ENCODE data around the gene EEFSEC. TPM values are rescaled to one million over a fixed set of nuclear protein-coding genes. Genes with fewer than 3 reads are reported as not detected.

Gene EEFSEC
- total RNA-seq, 2 experiments from 2014 or later = 17.7 to 25.3 TPM

DNA sequence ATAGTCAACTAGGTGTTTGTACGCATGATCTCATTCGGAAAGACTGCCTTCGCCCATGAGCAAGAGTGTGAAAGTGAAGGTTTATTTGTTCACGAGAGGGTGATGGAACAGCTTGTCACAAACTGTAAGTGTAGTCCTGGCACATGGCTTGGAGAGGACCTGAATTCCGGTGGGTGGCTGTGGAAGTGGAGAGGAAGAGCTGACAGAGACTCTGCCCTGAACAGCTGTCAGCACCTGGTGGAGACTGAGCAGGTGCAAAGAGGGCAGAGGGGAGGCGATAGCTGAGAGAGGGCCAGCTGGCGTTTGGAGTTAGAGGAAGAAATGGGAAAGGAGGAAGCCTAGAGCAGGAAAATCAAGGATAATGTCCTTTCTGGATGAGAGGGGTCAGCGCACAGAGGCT, 155.7 kb downstream of the EEFSEC start:
- ChIA-PET CTCF (ENCODE audit: unreplicated experiment) (interaction anchor here (0.5 kb wide), 1 partner anchor 12 kb away, joined by 3 read pairs; no protein-coding TSS in a partner anchor), POLR2A (interaction anchor here (0.6 kb wide), 1 partner anchor 311 kb away, joined by 3 read pairs; no protein-coding TSS in a partner anchor)
- Histone ChIP-seq H3K4me2 (ENCODE audit: low read length) (no peak overlapping the region), H3K9me2 (ENCODE audit: insufficient read depth, low read length) (no peaks in the 10 kb centered on the region), H4K20me1 (ENCODE audit: insufficient read depth, low read length) (no peaks in the 10 kb centered on the region), H2AFZ (ENCODE audit: low read length) (no peak overlapping the region), H3K4me1 (ENCODE audit: insufficient read depth, low read length, poor library complexity, severe bottlenecking) (no peaks in the 10 kb centered on the region), H3K27ac (ENCODE audit: low read depth, low read length, poor library complexity, severe bottlenecking) (no peak overlapping the region), H3K79me2 (ENCODE audit: insufficient read depth, low read depth, low read length) (no peaks in the 10 kb centered on the region), H3K4me3 (ENCODE audit: low read depth, low read length, poor library complexity, severe bottlenecking) (no peak overlapping the region), H3K36me3 (ENCODE audit: insufficient read depth, low read length) (no peaks in the 10 kb centered on the region), H3K9me3 (ENCODE audit: low read length) (no peaks in the 10 kb centered on the region)
- no TSS peak for BruUV-seq (replicated peaks)
- intact Hi-C loops (cut with micrococcal nuclease; ENCODE audit: unreplicated experiment) = no loop called here
- DNase-seq (ENCODE audit: low spot score) = no peak
- no peak for TF ChIP-seq EZH2phosphoT487 (IDR thresholded peaks at IDR 0.05; ENCODE audit: borderline replicate concordance, low read depth, low read length)
- TF ChIP-seq, protein P1, sequence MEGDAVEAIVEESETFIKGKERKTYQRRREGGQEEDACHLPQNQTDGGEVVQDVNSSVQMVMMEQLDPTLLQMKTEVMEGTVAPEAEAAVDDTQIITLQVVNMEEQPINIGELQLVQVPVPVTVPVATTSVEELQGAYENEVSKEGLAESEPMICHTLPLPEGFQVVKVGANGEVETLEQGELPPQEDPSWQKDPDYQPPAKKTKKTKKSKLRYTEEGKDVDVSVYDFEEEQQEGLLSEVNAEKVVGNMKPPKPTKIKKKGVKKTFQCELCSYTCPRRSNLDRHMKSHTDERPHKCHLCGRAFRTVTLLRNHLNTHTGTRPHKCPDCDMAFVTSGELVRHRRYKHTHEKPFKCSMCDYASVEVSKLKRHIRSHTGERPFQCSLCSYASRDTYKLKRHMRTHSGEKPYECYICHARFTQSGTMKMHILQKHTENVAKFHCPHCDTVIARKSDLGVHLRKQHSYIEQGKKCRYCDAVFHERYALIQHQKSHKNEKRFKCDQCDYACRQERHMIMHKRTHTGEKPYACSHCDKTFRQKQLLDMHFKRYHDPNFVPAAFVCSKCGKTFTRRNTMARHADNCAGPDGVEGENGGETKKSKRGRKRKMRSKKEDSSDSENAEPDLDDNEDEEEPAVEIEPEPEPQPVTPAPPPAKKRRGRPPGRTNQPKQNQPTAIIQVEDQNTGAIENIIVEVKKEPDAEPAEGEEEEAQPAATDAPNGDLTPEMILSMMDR (conservative IDR thresholded peaks at IDR 0.05; ENCODE audit: low read length) = no peak

DNA sequence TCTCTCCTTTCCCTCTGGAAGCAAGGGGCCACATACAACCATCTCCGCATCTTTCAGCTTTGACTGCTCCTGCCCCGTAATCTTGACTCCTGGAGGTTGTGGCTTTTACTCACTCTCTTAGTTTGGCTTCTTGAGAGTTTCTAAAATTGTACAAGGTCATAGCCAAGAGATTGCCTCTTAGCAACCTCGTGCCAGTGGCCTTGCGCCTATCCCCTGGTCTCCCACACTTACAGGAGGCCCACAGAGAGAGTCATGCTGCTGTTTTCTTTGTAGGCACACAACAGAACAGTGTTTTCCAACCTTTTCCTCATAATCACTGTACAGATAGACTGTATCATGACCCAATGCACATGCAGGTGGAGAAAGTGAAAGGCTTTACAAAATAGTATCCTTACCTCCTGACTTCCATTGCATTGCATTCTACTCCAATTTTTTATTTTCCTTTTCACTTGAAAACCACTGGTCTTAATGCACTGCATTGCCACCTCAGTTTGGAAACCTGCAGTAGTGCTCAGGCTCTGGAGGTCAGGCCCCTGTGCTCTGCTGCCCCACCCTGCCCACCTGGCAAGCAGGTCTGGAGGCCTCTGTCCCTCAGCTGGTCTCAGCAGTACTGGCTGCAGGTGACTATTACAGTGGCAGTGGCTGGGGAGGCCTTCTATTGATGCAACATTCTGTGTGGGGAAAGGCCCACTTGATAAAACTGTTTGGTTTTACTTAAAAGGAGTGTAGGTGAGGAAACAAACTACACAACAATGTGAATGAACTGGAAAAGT, 157.2 kb downstream of the EEFSEC start:
- TF ChIP-seq, protein P1 (conservative IDR thresholded peaks at IDR 0.05; ENCODE audit: low read length) = no peak
- TF ChIP-seq EZH2phosphoT487 (IDR thresholded peaks at IDR 0.05; ENCODE audit: borderline replicate concordance, low read depth, low read length) = no peak
- H3K27ac ChIP-seq (ENCODE audit: low read depth, low read length, poor library complexity, severe bottlenecking) = no peak overlapping the region
- H3K79me2 ChIP-seq (ENCODE audit: insufficient read depth, low read depth, low read length) = no peaks in the 10 kb centered on the region
- CTCF ChIA-PET (ENCODE audit: unreplicated experiment) = no interaction called here
- no peaks in the 10 kb centered on the region for H3K4me1 ChIP-seq (ENCODE audit: insufficient read depth, low read length, poor library complexity, severe bottlenecking)
- H4K20me1 ChIP-seq (ENCODE audit: insufficient read depth, low read length) = no peaks in the 10 kb centered on the region
- no peak overlapping the region for H2AFZ ChIP-seq (ENCODE audit: low read length)
- intact Hi-C loops (cut with micrococcal nuclease; ENCODE audit: unreplicated experiment) = no loop called here
- no TSS peak for BruUV-seq (replicated peaks)
- DNase-seq (ENCODE audit: low spot score) = no peak
- H3K4me3 ChIP-seq (ENCODE audit: low read depth, low read length, poor library complexity, severe bottlenecking) = no peak overlapping the region
- no peaks in the 10 kb centered on the region for H3K9me3 ChIP-seq (ENCODE audit: low read length)
- POLR2A ChIA-PET = no interaction called here
- H3K36me3 ChIP-seq (ENCODE audit: insufficient read depth, low read length) = no peaks in the 10 kb centered on the region
- no peak overlapping the region for H3K4me2 ChIP-seq (ENCODE audit: low read length)
- H3K9me2 ChIP-seq (ENCODE audit: insufficient read depth, low read length) = no peaks in the 10 kb centered on the region

DNA sequence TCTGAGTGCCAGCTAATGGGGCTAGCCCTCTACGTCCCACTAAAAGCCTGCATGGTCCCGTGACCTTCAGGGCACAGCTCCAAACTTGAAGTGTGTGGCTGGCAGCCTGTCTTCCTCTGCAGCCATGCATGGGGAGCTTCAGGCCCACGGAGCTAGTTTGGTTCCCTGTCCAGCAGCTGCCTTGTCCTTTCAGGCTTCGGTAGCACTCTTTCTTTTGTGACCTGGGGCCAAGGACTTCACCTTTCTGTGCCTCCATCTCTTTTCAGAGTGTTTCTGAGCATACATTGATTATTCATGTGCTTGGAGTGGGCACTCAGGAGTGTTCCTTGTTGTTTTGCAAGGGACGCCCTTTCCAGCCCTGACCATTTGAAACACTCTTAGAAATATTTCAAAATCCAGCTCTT, 158.2 kb downstream of the EEFSEC start:
- no TSS peak for BruUV-seq (replicated peaks)
- Histone ChIP-seq H2AFZ (ENCODE audit: low read length) (no peak overlapping the region), H3K27ac (ENCODE audit: low read depth, low read length, poor library complexity, severe bottlenecking) (no peak overlapping the region), H3K4me3 (ENCODE audit: low read depth, low read length, poor library complexity, severe bottlenecking) (no peak overlapping the region), H3K79me2 (ENCODE audit: insufficient read depth, low read depth, low read length) (no peaks in the 10 kb centered on the region), H4K20me1 (ENCODE audit: insufficient read depth, low read length) (no peaks in the 10 kb centered on the region), H3K36me3 (ENCODE audit: insufficient read depth, low read length) (no peaks in the 10 kb centered on the region), H3K4me2 (ENCODE audit: low read length) (no peak overlapping the region), H3K4me1 (ENCODE audit: insufficient read depth, low read length, poor library complexity, severe bottlenecking) (no peaks in the 10 kb centered on the region), H3K9me2 (ENCODE audit: insufficient read depth, low read length) (no peaks in the 10 kb centered on the region), H3K9me3 (ENCODE audit: low read length) (no peaks in the 10 kb centered on the region)
- no peak for DNase-seq (ENCODE audit: low spot score)
- TF ChIP-seq, protein P1 (conservative IDR thresholded peaks at IDR 0.05; ENCODE audit: low read length) = no peak
- TF ChIP-seq EZH2phosphoT487 (IDR thresholded peaks at IDR 0.05; ENCODE audit: borderline replicate concordance, low read depth, low read length) = no peak
- intact Hi-C loops (cut with micrococcal nuclease; ENCODE audit: unreplicated experiment) = no loop called here
- POLR2A ChIA-PET = no interaction called here
- CTCF ChIA-PET (ENCODE audit: unreplicated experiment) = no interaction called here

All from OCI-LY7 (cell line).